Erythroblast (primary cell): ENCODE data around the gene CASP9.

ENCODE experiments used
- GATA1 ChIP-seq: IDR thresholded peaks from 2 replicates; pipeline ENCODE4 v1.6.1; 2011; ENCODE audit warnings: low read depth, mild to moderate bottlenecking, control low read depth, low read length, moderate library complexity
- POLR2A ChIP-seq: IDR thresholded peaks from 2 replicates; pipeline ENCODE4 v1.6.1; 2011; ENCODE audit warnings: mild to moderate bottlenecking, low read length

GRCh38 chr1:15508700-15509487, 15.1 kb downstream of the CASP9 start:
- TF ChIP-seq POLR2A (no peak), GATA1 (no peak)
